B cell (primary cell): ENCODE results near the gene MFSD11. TPM values are rescaled to one million over a fixed set of nuclear protein-coding genes. Genes with fewer than 3 reads are reported as not detected.

ENCODE experiments used
- ATAC-seq: fragments of 200-7000 bp; cut with Tn5 transposase; one replicate; pipeline ENCODE4 v1.10.0; 2021; ENCODE audit warnings: low read depth, mild to moderate bottlenecking, moderate number of reproducible peaks, moderate library complexity
- CTCF ChIA-PET: fragments of 350-600 bp; sonication (Branson Sonifier 250); formaldehyde crosslinking; loops from one replicate; lab custom pipeline; 2021; ENCODE audit warnings: antibody characterized with exemption, inconsistent platforms; lab: Charles Lee
- POLR2A ChIA-PET: fragments of 350-600 bp; sonication (Branson Sonifier 250); formaldehyde crosslinking; loops from one replicate; lab custom pipeline; 2021; ENCODE audit warnings: antibody characterized with exemption; lab: Charles Lee
- DNase-seq: peaks from one replicate; pipeline ENCODE4 v3.0.0; 2013
- H2AFZ ChIP-seq: 2 replicates; pipeline ENCODE4 v1.6.1; 2012; ENCODE audit warnings: mild to moderate bottlenecking, low read depth, low read length; ENCODE audit not compliant: insufficient read depth, poor library complexity, severe bottlenecking
- H3K27ac ChIP-seq, 2 donors: 1 replicate in 1 of 2; 2 replicates in 1 of 2; pipeline ENCODE4 v1.5.1; 2012 to 2013; ENCODE audit warnings: low read length in 2 of 2, mild to moderate bottlenecking in 2 of 2, moderate library complexity in 1 of 2
- H3K27me3 ChIP-seq, 4 experiments: fragments of 200-600 bp in 1 of 4; sonication (generic) in 1 of 4; replicated peaks in 1 of 4; 1 replicate in 2 of 4; 2 replicates in 2 of 4; pipeline versions ENCODE4 v1.6.1 to v1.7.0; 2013 to 2016; ENCODE audit warnings: low read length in 3 of 4, mild to moderate bottlenecking in 2 of 4, mixed read lengths in 1 of 4, moderate library complexity in 1 of 4; ENCODE audit not compliant: insufficient read depth in 4 of 4, control insufficient read depth in 3 of 4; ENCODE audit errors: control extremely low read depth in 1 of 4
- H3K36me3 ChIP-seq, 2 experiments: replicated peaks in 1 of 2; 1 replicate in 1 of 2; 2 replicates in 1 of 2; pipeline versions ENCODE4 v1.6.1 to v1.7.1; 2013; ENCODE audit warnings: low read length in 1 of 2; ENCODE audit not compliant: insufficient read depth in 2 of 2, control insufficient read depth in 1 of 2; ENCODE audit errors: control extremely low read depth in 1 of 2, extremely low read depth in 1 of 2
- H3K4me1 ChIP-seq, 2 donors: fragments of 200-600 bp in 1 of 2; sonication (generic) in 1 of 2; 1 replicate in 1 of 2; 2 replicates in 1 of 2; pipeline versions ENCODE4 v1.5.1 to v1.6.1; 2013 to 2017; ENCODE audit warnings: low read length in 2 of 2; ENCODE audit not compliant: control insufficient read depth in 2 of 2, insufficient read depth in 2 of 2
- H3K4me2 ChIP-seq: replicated peaks from 2 replicates; pipeline ENCODE3; 2012; ENCODE audit warnings: mild to moderate bottlenecking, low read depth, low read length; ENCODE audit not compliant: poor library complexity, severe bottlenecking
- H3K4me3 ChIP-seq, 5 experiments: fragments of 200-600 bp in 1 of 5; sonication (generic) in 1 of 5; 1 replicate in 3 of 5; 2 replicates in 2 of 5; pipeline versions ENCODE4 v1.5.1 to v1.7.0; 2011 to 2016; ENCODE audit warnings: low read length in 4 of 5, mild to moderate bottlenecking in 4 of 5, low read depth in 2 of 5, control low read depth in 1 of 5, moderate library complexity in 1 of 5; ENCODE audit not compliant: insufficient read depth in 1 of 5; ENCODE audit errors: control extremely low read depth in 1 of 5, extremely low read depth in 1 of 5
- H3K79me2 ChIP-seq: fragments of 200-600 bp; sonication (generic); one replicate; pipeline ENCODE4 v1.6.0; 2016; ENCODE audit warnings: low read length; ENCODE audit not compliant: control insufficient read depth, insufficient read depth
- H3K9ac ChIP-seq: fragments of 200-600 bp; sonication (generic); 2 replicates; pipeline ENCODE4 v1.6.1; 2017; ENCODE audit warnings: mild to moderate bottlenecking, low read length, moderate library complexity
- H3K9me3 ChIP-seq, 3 donors: one replicate each; pipeline versions ENCODE4 v1.6.1 to v1.7.1; 2013; ENCODE audit warnings: low read length in 2 of 3; ENCODE audit not compliant: control insufficient read depth in 2 of 3, insufficient read depth in 1 of 3; ENCODE audit errors: control extremely low read depth in 1 of 3
- H4K20me1 ChIP-seq: 2 replicates; pipeline ENCODE4 v1.6.0; 2012; ENCODE audit warnings: mild to moderate bottlenecking, low read length; ENCODE audit not compliant: insufficient read depth, control insufficient read depth, poor library complexity, severe bottlenecking
- H3K27ac Mint-ChIP-seq: one replicate; pipeline ENCODE4 v1.8.0; 2021; ENCODE audit warnings: mixed read lengths
- H3K27me3 Mint-ChIP-seq: one replicate; pipeline ENCODE4 v1.8.0; 2021; ENCODE audit warnings: mixed read lengths
- H3K4me1 Mint-ChIP-seq: one replicate; pipeline ENCODE4 v1.8.0; 2021; ENCODE audit warnings: mixed read lengths
- H3K4me3 Mint-ChIP-seq: one replicate; pipeline ENCODE4 v1.8.0; 2021; ENCODE audit warnings: mixed read lengths
- H3K9me3 Mint-ChIP-seq: one replicate; pipeline ENCODE4 v1.8.0; 2022; ENCODE audit warnings: mixed read lengths; ENCODE audit not compliant: insufficient read depth
- CTCF ChIP-seq: fragments of 200-600 bp; IDR thresholded peaks from one replicate; pipeline ENCODE4 v1.8.0; 2022; ENCODE audit warnings: antibody characterized with exemption, mild to moderate bottlenecking
- EZH2 ChIP-seq: IDR thresholded peaks from 2 replicates; pipeline ENCODE4 v1.6.1; 2012; ENCODE audit warnings: borderline replicate concordance, low read depth, mild to moderate bottlenecking, moderate library complexity, low read length; ENCODE audit not compliant: insufficient read depth, poor library complexity, severe bottlenecking
- WGBS: methylation state at CpG from one replicate; pipeline ENCODE4 v1.1.5; 2013; ENCODE audit warnings: missing lambda C conversion rate; ENCODE audit not compliant: insufficient coverage; 5-methylcytosine and 5-hydroxymethylcytosine counted together
- intact Hi-C: fragments of 100-400 bp; cut with micrococcal nuclease; formaldehyde crosslinking; loops from one replicate; pipeline ENCODE4 v1.10.0; 2022
- polyA plus RNA-seq: library from polyadenylated mRNA; depleted of rRNA; stranded (reverse); fragments of >200 nt; gene quantifications from 2 replicates; pipeline ENCODE4 v1.2.3, GENCODE V29; 2012
- total RNA-seq, 2 donors: library from RNA; stranded (reverse); fragments of 120-200 nt in 1 of 2; gene quantifications; 1 replicate in 1 of 2; 2 replicates in 1 of 2; pipeline versions ENCODE4 v1.2.3 to v1.2.4, GENCODE V29; 2013 to 2022

MFSD11 gene
- total and polyA plus RNA-seq, 2 donors (not counting 1 experiment from before 2014, with no cell fraction given) = 24.5 to 36.4 TPM

GRCh38 chr17:76714822-76715495 lies 23.0 kb upstream of the MFSD11 start:
- Histone ChIP-seq H3K9me3 (no peaks in the 10 kb centered on the region), H3K79me2 (peaks cover 13% of the 10 kb centered on the region), H3K27me3 (no peaks in the 10 kb centered on the region), H3K9ac (peak overlapping the region; percentile 8), H2AFZ (no peak overlapping the region), H3K4me1 (peaks cover 22 to 31% of the 10 kb centered on the region in 2 donors), H3K4me3 (peak overlapping the region in 3 of 5 experiments; percentile 11 to 20 (median 12)), H3K27ac (peak overlapping the region; percentile 46 to 72), H3K36me3 (peaks cover 15 to 45% of the 10 kb centered on the region in 2 experiments), H4K20me1 (peaks cover 12% of the 10 kb centered on the region), H3K4me2 (peak overlapping the region; percentile 64)
- WGBS = no CpG with 5 or more reads among the region's 4 CpGs
- peaks cover 25% of the 10 kb centered on the region for H3K4me1 Mint-ChIP-seq
- ATAC-seq = peak; percentile 7
- TF ChIP-seq CTCF (peak; percentile 91), EZH2 (no peak)
- ChIA-PET CTCF (interaction anchor here (1.0 to 7.4 kb wide), 7 partner anchors 10 to 192 kb away, joined by 3 to 56 read pairs (median 23); partner anchors contain the start of genes JMJD6 and METTL23), POLR2A (no interaction called here)
- intact Hi-C loops = loop anchor here (1.0 to 5.0 kb wide), 3 partner anchors 11 to 192 kb away; partner anchors contain the start of genes JMJD6 and METTL23
- H3K4me3 Mint-ChIP-seq = peak overlapping the region; percentile 62
- H3K27me3 Mint-ChIP-seq = no peaks in the 10 kb centered on the region
- peak; percentile 75 for DNase-seq
- no peaks in the 10 kb centered on the region for H3K9me3 Mint-ChIP-seq
- peak overlapping the region; percentile 21 for H3K27ac Mint-ChIP-seq

- Histone ChIP-seq H3K9me3 (no peaks in the 10 kb centered on the region), H4K20me1 (peaks cover 16% of the 10 kb centered on the region), H3K27me3 (no peaks in the 10 kb centered on the region), H2AFZ (no peak overlapping the region), H3K27ac (peak overlapping the region; percentile 46 to 72), H3K4me1 (peaks cover 19 to 28% of the 10 kb centered on the region in 2 donors), H3K4me2 (peak overlapping the region; percentile 64), H3K9ac (peak overlapping the region; percentile 8), H3K36me3 (peaks cover 16 to 50% of the 10 kb centered on the region in 2 experiments), H3K79me2 (peaks cover 10% of the 10 kb centered on the region), H3K4me3 (no peak overlapping the region)
- intact Hi-C loops = loop anchor here (1.0 to 2.0 kb wide), 2 partner anchors 11 to 193 kb away; partner anchors contain the start of genes JMJD6 and METTL23
- DNase-seq (no peak), ATAC-seq (no peak)
- POLR2A ChIA-PET = no interaction called here
- no peaks in the 10 kb centered on the region for H3K9me3 Mint-ChIP-seq
- peaks cover 25% of the 10 kb centered on the region for H3K4me1 Mint-ChIP-seq
- peak overlapping the region; percentile 23 for H3K4me3 Mint-ChIP-seq
- H3K27me3 Mint-ChIP-seq = no peaks in the 10 kb centered on the region
- WGBS = 83% methylated on average over 2 of the region's 2 CpGs
- H3K27ac Mint-ChIP-seq = peak overlapping the region; percentile 21
- TF ChIP-seq EZH2 (no peak), CTCF (no peak)
- CTCF ChIA-PET = interaction anchor here (1.0 to 7.4 kb wide), 7 partner anchors 10 to 192 kb away, joined by 3 to 56 read pairs (median 23); partner anchors contain the start of genes JMJD6 and METTL23
Measured at GRCh38 chr17:76715496-76715830, 22.5 kb upstream of the MFSD11 start.
